ENCODE results near the gene EPM2AIP1.
"Not testable (repeated sequence)": the region's sequence is repeated elsewhere in the genome, so short reads cannot be mapped to it uniquely, and the experiment has no call there.

The EPM2AIP1 gene

DNA sequence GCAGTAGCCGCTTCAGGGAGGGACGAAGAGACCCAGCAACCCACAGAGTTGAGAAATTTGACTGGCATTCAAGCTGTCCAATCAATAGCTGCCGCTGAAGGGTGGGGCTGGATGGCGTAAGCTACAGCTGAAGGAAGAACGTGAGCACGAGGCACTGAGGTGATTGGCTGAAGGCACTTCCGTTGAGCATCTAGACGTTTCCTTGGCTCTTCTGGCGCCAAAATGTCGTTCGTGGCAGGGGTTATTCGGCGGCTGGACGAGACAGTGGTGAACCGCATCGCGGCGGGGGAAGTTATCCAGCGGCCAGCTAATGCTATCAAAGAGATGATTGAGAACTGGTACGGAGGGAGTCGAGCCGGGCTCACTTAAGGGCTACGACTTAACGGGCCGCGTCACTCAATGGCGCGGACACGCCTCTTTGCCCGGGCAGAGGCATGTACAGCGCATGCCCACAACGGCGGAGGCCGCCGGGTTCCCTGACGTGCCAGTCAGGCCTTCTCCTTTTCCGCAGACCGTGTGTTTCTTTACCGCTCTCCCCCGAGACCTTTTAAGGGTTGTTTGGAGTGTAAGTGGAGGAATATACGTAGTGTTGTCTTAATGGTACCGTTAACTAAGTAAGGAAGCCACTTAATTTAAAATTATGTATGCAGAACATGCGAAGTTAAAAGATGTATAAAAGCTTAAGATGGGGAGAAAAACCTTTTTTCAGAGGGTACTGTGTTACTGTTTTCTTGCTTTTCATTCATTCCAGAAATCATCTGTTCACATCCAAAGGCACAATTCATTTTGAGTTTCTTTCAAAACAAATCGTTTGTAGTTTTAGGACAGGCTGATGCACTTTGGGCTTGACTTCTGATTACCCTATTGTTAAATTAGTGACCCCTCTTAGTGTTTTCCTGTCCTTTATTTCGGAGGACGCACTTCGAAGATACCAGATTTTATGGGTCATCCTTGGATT is 674 bp upstream of the EPM2AIP1 start, which contains the start of gene MLH1:
Gene MLH1, plus strand, starts transcription at position 193 of the 958 bp plus-strand sequence. Its CDS starts 30 bp downstream, at position 223.
- ATAC-seq = peak; percentile 94

DNA sequence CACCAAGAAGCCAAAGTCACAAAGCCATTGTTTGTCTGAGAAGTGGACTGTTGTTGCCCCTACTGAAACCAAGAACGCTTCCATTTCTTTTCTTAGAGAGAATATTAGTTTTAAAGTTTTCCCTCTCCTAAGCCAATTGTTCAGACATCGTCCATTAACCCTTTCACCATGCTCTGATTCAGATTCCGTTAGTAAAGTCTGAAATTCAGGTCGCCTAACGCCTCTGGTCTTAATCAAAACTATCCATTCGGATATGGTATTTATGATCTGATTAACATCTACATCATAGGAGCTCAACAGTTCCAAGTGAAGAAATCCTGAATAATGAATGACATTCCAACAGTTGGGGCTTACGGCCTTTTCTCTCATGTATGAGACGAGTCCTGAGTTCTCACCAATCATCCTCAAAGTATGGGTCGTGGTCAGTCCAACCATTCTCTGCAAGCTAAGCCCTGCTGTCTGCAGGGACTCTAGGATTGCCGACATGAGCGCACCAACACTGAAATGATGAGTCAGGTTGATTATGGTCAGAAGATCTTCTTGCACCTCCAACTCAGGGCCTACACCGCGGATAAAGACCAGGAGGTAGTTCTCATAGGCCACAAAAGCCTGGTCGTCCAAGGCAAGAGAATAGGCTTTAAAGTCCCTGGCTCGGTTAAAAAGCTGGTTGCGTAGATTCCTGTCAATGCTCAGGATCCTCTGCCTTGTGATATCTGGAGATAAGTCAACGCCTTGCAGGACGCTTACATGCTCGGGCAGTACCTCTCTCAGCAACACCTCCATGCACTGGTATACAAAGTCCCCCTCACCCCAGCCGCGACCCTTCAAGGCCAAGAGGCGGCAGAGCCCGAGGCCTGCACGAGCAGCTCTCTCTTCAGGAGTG is 767 bp downstream of the EPM2AIP1 start:
- ATAC-seq (no peak), DNase-seq (peak; percentile 29)

More for the DNA sequence above, 674 bp upstream of the EPM2AIP1 start, which contains the start of gene MLH1:
- DNase-seq = peak; percentile 95

DNA sequence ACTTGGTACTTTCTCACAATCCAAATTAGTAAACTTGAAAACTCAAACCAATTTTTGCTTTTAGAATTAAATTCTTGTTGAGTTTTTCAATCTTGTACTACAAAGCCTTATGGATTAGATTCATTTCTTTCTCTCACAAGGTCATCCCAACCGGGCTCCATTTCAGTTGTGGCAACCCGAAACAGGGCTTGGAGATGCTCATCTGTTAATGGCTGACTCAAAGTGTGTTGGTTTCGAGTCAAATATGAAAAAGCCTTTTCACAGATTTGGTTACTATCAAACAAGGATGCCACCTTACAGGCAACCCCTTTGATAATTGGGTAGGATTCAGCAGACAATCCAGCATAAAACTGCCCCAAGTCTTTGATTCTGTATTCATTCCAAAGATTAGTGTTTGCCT is 1.8 kb downstream of the EPM2AIP1 start:
- DNase-seq (peak; percentile 25), ATAC-seq (no peak)

DNA sequence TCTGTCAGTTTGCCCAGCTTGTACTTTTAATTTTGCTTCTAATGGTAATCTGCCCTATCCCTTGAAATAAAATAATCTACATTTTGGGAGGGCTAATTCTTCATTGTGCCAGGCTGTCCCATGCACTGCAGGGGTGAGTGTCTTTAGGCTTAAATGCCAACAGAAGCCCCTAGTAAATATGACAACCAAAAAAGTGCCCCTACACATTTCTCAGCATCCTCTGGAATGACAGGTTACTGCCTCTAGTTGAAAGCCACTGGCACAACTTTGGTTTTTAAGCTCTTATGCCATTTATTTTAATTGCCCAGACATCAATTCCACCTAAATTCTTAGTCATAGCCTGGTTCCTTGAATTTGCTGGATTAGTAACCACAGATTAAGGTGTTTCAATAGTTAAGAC is 3.4 kb downstream of the EPM2AIP1 start:
- DNase-seq (no peak), ATAC-seq (no peak)

DNA sequence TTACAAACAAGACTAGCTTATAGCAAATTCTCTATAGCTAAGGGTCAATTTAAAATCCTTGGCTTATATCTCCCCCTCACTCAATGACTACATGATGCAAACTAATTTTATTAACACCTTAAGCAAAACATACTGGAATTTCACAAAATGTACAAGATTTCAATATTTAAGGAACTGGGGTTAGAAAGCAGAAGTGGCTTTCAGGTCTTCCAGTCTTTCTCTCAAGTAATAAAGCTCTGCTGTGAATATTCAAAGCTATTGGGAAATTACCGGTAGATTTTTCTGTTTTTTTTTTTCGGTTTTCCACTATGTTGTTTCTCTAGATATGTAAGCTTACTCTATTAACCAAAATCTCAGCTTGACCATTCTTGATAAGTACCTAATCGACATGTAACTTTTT is 3.9 kb downstream of the EPM2AIP1 start:
- no peak for ATAC-seq

DNA sequence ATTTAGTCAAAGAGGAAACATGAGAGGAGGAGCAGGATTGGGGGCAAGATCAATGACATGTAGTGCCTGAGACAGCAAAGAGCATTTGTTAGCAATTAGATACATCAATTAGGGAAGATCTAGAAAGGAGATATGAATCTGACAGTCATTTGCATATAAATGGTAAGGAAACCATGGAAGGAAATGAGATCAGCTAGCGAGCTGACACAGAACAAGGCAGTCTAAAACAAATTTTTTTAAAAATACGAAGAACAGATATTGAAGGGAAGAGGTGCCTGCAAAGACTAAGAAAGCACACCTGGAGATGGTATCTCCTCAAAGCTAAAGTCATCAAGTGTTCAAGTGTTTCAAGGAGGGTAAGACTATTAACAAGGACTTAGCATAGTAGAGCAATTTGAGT is 4.6 kb downstream of the EPM2AIP1 start:
- no peak for DNase-seq
- no peak for ATAC-seq

More for the DNA sequence above, 3.9 kb downstream of the EPM2AIP1 start:
- DNase-seq = no peak

DNA sequence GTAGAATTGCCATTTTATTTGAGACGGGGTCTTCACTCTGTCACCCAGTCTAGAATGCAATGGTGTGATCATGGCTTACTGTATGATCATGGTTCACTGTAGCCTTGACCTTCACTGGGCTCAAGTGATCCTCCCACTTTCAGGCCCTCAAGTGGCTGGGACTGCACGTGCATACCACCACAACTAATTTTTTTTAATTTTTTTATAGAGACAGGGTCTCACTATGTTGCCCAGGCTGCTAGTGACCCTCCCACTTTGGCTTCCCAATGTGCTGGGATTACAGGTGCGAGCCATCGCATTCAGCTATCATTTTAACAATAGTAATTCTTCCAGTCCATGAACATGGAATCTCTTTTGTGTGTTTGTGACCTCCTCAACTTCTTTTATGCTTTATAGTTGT is 11.9 kb downstream of the EPM2AIP1 start:
- no peak for DNase-seq
- no peak for ATAC-seq

DNA sequence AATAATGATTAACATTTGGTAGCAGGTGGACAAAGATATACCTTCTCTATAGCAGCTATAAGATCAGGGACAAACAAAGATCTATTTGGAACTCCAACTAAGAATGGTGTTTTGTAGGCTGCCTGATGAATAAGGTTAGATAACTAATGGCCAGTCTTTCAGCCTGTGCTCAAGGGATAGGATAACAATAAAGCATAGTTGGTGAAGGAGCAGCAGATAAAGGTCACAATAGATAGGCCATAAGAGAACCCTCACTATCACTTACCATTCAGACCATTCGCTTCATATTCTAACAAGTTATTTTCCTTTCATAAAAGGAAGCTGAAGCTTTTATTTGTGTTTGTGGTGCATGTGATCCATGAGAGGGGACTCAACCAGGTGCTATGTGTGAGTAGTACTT is 19.8 kb downstream of the EPM2AIP1 start:
- no peak for ATAC-seq

DNA sequence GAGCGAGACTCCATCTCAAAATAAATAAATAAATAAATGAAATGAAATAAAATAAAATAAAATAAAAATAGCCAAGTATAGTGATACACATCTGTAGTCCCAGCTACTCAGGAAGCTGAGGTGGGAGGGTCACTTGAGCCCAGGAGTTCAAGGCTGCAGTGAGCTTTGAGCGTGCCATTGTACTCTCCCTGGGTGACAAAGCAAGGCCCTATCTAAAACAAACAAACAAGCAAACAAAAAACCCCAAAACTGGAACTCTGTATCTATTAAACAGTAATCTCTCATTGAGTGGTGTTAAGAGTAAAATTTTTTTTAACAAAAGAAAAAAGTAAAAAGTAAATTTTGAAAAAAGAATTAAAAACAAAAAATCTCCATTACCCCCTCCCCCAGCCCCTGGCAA is 20.8 kb downstream of the EPM2AIP1 start:
- DNase-seq (no peak), ATAC-seq (no peak)

More for the DNA sequence above, 19.8 kb downstream of the EPM2AIP1 start:
- DNase-seq = no peak

DNA sequence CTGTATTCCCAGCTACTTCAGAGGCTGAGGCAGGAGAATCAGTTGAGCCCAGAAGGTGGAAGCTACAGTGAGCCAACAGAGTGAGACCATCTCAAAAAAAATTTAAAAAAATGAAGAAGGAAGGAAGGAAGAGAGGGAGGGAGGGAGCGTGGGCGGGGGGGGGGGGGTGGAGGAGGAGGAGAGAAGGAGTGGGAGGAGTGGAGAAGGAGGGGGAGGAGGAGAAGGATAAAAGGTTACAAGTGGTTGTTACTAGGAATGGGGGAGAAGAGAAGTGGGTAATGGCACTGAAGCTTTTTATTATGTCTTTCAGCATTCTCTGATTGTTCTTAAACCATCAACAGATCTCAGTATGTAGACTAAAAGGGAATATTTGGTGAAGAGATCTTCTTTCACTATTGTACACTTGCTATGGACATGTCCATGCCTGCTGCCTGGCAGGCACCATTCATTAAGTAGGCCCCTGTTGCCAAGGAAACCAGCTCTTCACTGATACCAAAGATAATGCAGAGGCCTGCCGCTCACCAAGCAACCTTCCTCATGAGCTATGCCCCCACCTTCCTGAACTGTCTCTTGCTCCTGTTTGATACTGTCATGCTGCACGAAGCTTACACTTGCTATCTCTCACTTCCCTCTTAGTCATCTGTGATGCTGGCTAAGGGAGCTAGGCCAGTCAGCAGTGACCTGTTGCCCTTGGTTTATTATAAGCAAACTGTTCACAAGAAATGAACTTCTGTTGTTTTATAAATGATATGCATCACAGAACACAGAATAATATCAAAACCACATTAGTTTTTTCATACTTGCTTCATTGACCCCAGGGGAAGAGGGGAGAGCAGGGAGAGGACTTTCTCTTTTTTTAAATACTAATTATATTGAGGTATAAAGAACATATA is 23.1 kb downstream of the EPM2AIP1 start:
- ATAC-seq (peak; percentile 99), DNase-seq (peak; percentile 38)

DNA sequence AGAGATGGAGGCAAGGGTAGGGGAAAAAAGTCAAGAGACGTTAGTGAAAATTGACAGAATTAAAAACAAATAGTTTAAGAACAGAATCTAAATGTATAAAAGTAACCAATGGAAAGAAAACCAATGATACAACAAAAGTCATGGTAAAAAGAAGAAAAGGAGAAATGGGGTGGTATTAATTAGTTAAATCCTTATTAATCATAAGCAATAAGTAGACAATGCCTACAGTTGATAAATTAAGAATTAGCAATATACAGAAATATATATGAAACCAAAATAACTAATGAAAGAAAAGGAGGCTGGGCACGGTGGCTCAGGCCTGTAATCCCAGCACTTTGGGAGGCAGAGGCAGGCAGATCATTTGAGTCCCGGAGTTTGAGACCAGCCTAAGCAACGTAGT is 23.8 kb downstream of the EPM2AIP1 start:
- ATAC-seq = no peak
- no peak for DNase-seq

DNA sequence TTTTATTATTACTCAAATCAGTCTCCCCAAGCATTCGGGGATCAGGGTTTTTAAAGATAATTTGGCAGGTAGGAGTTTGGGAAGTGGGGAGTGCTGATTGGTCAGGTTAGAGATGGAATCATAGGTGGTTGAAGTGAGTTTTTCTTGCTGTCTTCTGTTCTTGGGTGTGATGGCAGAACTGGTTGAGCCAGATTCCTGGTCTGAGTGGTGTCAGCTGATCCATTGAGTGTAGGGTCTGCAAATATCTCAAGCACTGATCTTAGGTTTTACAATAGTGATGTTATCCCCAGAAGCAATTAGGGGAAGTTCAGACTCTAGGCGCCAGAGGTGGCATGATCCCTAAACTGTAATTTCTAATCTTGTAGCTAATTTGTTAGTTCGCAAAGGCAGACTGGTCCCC is 27.5 kb downstream of the EPM2AIP1 start:
- no peak for ATAC-seq
- no peak for DNase-seq

DNA sequence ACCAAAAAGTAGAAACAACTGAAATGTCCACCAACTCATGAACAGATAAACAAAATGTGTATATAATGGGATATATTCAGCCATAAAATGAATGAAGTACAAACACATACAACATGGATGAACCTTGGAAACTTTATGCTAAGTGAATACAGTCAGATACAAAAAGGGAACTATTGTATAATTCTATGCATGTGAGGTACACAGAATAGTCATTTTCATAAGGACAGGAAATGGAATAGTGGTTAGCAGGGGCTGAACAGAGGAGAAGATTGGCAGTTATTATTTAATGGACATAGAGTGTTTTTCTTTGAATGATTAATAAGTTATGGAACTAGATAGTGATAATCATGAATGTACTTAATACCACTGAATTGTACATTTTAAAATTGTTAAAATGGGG is 28.1 kb downstream of the EPM2AIP1 start:
- DNase-seq = no peak
- ATAC-seq = no peak

DNA sequence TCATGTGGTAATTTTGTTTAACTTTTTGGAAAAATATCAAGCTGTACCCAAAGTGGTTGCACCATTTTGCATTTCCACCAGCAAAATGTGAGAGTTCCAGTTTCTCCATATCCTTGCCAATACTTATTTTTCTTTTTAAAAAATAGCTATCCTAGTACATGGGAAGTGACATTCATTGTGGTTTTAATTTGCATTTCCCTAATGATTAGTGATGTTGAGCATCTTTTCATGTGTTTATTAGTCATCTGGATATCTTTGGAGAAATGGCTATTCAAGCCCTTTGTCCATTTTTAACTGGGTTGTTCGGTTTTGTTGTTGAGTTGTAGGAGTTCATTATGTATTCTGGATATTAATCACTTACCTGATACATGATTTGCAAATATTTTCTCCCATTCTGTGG is 28.6 kb downstream of the EPM2AIP1 start:
- ATAC-seq (no peak), DNase-seq (no peak)

DNA sequence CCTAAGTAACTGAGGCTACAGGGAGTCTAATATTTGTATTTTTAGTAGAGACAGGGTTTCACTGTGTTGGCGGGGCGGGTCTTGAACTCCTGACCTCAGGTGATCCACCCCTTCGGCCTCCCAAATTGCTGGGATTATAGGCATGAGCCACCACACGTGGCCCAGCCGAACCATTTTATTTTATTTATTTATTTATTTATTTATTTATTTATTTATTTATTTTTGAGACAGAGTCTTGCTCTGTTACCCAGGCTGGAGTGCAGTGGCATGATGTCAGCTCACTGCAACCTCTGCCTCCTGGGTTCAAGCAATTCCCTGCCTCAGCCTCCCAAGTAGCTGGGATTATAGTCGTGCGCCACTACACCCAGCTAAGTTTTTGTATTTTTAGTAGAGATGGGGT is 29.9 kb downstream of the EPM2AIP1 start:
- DNase-seq, ATAC-seq: not testable (repeated sequence)

DNA sequence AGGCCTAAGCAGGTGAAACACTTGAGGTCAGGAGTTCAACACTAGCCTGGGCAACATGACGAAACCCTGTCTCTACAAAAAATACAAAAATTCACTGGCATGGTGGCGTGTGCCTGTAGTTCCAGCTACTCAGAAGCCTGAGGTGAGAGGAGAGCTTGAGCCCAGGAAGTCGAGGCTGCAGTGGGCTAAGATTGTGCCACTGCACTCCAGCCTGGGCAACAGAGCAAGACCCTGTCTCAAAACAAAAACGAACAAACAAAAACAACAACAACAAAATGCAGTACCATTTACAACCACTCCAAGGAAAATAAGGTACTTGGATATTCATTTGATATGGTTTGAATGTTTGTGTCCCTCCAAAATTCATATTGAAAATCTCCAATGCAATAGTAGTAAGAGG is 32.4 kb downstream of the EPM2AIP1 start:
- DNase-seq (no peak), ATAC-seq (no peak)

DNA sequence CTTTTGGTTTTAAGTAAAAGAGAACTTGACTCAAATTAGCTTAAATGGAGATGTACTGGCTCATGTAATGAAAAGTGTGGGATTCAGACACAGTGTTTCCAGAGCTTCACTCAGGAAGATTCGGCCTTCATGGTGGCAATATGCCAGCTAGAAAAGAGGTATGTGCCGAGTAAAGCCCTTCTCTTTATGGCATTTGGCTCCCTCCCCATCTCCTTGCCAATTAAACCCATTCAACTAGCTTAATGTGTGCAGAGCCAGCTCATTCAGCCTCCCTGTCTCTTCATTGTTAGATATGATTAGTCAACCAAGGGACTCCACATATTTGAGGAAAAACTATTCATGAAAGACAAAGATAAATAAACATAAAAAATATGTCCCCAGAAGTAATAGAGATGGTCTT is 33.1 kb downstream of the EPM2AIP1 start:
- DNase-seq (no peak), ATAC-seq (no peak)

DNA sequence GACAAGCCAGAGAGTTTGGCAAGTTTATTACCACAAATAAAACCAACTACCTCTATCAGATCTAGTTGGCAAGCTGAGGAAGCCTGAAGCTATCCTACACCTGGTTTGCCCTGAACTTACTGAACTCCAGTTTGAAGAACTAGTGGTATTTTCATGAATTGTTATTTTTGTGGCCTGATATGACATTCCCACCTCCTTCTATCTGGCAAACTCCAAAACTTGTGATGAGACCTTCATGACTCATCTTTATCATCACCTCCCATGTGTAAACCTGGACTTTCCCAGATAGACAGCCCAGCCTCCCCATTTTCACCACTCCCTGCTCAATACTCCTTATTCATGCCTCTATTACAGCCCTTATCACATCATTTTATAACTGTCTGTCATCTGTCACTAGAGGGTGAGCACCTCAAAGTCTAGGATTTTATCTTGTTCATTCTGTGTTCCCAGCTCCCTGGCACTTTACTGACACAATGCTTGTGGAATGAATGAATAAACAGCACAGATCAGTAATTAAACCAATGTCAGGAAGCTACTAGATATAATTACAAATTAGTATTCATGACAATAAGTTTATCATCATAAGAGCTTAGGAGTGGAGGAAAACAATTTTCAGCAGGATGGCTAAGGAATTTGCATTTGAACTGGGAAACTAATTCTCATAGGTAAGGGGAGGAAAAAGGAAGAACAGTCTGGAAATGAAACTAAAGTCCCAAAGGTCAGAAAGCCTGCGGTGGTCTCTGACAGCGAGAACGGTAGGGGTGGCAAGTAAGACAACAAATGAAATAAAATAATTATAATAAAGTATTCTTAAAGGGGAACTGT is 34.9 kb downstream of the EPM2AIP1 start:
- DNase-seq = no peak
- ATAC-seq = peak; percentile 51

DNA sequence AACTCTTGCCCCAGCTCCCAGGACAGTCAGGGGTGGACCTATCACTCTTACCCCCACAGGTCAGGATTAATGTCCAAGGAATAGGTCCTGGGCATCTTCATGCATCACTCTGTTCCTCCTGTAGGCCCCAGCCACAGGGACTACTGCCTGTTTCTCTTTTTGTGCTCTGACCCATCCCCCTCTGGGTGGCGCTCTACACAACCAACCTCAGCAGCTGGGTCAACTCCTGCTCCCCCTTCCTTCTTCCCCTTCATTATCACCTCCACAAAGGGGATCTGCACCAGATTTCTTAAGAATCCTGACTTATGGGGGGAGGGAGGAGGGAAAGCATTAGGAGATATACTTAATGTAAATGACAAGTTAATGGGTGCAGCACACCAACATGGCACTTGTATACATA is 35.9 kb downstream of the EPM2AIP1 start:
- no peak for ATAC-seq
- DNase-seq = no peak

DNA sequence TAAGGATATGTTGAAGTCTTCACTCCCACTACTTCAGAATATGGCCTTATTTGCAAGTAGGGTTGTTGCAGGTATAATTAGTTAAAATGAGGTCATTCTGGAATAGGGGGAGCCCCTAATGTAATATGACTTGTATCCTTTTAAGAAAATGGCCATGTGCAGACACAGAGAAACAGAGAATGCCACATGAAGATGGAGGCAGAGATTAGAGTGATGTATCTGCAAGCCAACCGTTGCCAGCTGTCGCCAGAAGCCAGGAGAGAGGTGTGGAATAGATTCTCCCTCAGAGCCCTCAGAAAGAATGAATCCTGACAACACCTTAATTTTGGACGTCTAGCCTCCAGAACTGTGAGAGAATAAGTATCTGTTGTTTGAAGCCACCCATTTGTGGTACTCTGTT is 36.8 kb downstream of the EPM2AIP1 start:
- ATAC-seq (peak; percentile 10), DNase-seq (no peak)

Measured in stimulated activated naive CD8-positive, alpha-beta T cell treated with anti-CD3 and anti-CD28 coated beads, Interleukin-15, Interleukin-2, amounts not matched to agents 100 U/mL and 50 U/mL, for 24 hours (primary cell).